Esophagus muscularis mucosa (tissue), 4 donors: ENCODE results near the gene TRAPPC4.

Experiments used
- EP300 ChIP-seq: sonication (generic); formaldehyde crosslinking; IDR thresholded peaks from one replicate; pipeline ENCODE4 v1.6.1; 2017; ENCODE audit warnings: antibody characterized with exemption
- POLR2A ChIP-seq: fragments of 450-650 bp; IDR thresholded peaks from one replicate; pipeline ENCODE4 v1.6.1; 2017; ENCODE audit warnings: antibody characterized with exemption, moderate library complexity, mild to moderate bottlenecking, low read depth
- POLR2AphosphoS5 ChIP-seq, 2 donors: sonication (generic); formaldehyde crosslinking; IDR thresholded peaks; one replicate each; pipeline ENCODE4 v1.6.1; 2017; ENCODE audit warnings: antibody characterized with exemption in 2 of 2
- TF ChIP-seq, protein P1 (sequence below), 3 experiments: fragments of 200-600 bp in 2 of 3; fragments of 450-650 bp in 1 of 3; sonication (generic) in 2 of 3; IDR thresholded peaks; one replicate each; pipeline ENCODE4 v1.5.1; 2017 to 2019; ENCODE audit warnings: antibody characterized with exemption in 3 of 3, mild to moderate bottlenecking in 2 of 3, moderate library complexity in 1 of 3

GRCh38 chr11:119044708-119045107 lies 26.1 kb downstream of the TRAPPC4 start:
- TF ChIP-seq, protein P1, sequence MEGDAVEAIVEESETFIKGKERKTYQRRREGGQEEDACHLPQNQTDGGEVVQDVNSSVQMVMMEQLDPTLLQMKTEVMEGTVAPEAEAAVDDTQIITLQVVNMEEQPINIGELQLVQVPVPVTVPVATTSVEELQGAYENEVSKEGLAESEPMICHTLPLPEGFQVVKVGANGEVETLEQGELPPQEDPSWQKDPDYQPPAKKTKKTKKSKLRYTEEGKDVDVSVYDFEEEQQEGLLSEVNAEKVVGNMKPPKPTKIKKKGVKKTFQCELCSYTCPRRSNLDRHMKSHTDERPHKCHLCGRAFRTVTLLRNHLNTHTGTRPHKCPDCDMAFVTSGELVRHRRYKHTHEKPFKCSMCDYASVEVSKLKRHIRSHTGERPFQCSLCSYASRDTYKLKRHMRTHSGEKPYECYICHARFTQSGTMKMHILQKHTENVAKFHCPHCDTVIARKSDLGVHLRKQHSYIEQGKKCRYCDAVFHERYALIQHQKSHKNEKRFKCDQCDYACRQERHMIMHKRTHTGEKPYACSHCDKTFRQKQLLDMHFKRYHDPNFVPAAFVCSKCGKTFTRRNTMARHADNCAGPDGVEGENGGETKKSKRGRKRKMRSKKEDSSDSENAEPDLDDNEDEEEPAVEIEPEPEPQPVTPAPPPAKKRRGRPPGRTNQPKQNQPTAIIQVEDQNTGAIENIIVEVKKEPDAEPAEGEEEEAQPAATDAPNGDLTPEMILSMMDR (IDR thresholded peaks at IDR 0.05) = no peak
- no peak for TF ChIP-seq POLR2A
- TF ChIP-seq POLR2AphosphoS5 (IDR thresholded peaks at IDR 0.05) = no peak
- TF ChIP-seq EP300 = no peak
